ENCODE data around the gene TMEM107.
A peak's percentile ranks its signal among the peaks of the same experiment; 100 is the strongest.

TMEM107 gene

GRCh38 chr17:8155996-8156245 is 20.3 kb downstream of the TMEM107 start (continued):
- TF ChIP-seq PBX3 (CRISPR knock-in tag; IDR thresholded peaks at IDR 0.05) (no peak), ZBTB7A (tag by site-specific recombination; IDR thresholded peaks at IDR 0.05; ENCODE audit: low read depth) (0 out of 2 replicates have a peak, but pooled peaks have one; percentile 30), ZNF146 (tag by site-specific recombination; IDR thresholded peaks at IDR 0.05) (0 out of 2 replicates have a peak, but pooled peaks have one; percentile 21), ZNF133 (tag by site-specific recombination; IDR thresholded peaks at IDR 0.05) (no peak), ZNF239 (tag by site-specific recombination; IDR thresholded peaks at IDR 0.05) (no peak), TSHZ1 (tag by site-specific recombination; IDR thresholded peaks at IDR 0.05; ENCODE audit: borderline replicate concordance) (peak; percentile 63; the same call in 1 of the 2 replicates), ZBTB49 (tag by site-specific recombination; IDR thresholded peaks at IDR 0.05; ENCODE audit: low read depth) (no peak), ZNF510 (tag by site-specific recombination; IDR thresholded peaks at IDR 0.05; ENCODE audit: insufficient replicate concordance) (no peak), ZNF449 (tag by site-specific recombination; IDR thresholded peaks at IDR 0.05) (no peak), ZNF112 (tag by site-specific recombination; IDR thresholded peaks at IDR 0.05) (no peak), KLF17 (tag by site-specific recombination; IDR thresholded peaks at IDR 0.05) (peak; percentile 80; the same call in 1 of the 2 replicates), ZNF629 (tag by site-specific recombination; IDR thresholded peaks at IDR 0.05) (no peak), ZSCAN23 (tag by site-specific recombination; IDR thresholded peaks at IDR 0.05) (0 out of 2 replicates have a peak, but pooled peaks have one; percentile 42), AEBP2 (tag by site-specific recombination; IDR thresholded peaks at IDR 0.05; ENCODE audit: borderline replicate concordance) (no peak), ZBTB44 (tag by site-specific recombination; IDR thresholded peaks at IDR 0.05) (no peak), ZNF398 (tag by site-specific recombination; IDR thresholded peaks at IDR 0.05) (peak; percentile 31; the same call in 1 of the 2 replicates), ZNF37A (tag by site-specific recombination; IDR thresholded peaks at IDR 0.05) (no peak), ZNF639 (tag by site-specific recombination; IDR thresholded peaks at IDR 0.05) (peak; percentile 81; the same call in 1 of the 2 replicates), ZNF600 (tag by site-specific recombination; IDR thresholded peaks at IDR 0.05) (peak; percentile 96), PRDM6 (tag by site-specific recombination; IDR thresholded peaks at IDR 0.05) (no peak), ZNF768 (tag by site-specific recombination; IDR thresholded peaks at IDR 0.05) (no peak)
